GM23248 (cell line): ENCODE results near the gene MRPL37. TPM values are rescaled to one million over a fixed set of nuclear protein-coding genes. Genes with fewer than 3 reads are reported as not detected.

Source experiments
- DNase-seq: peaks from one replicate; pipeline ENCODE4 v3.0.0-alpha.2; 2015
- H2AFZ ChIP-seq: fragments of 200-600 bp; sonication (generic); 2 replicates; pipeline ENCODE4 v1.6.1; 2016; ENCODE audit warnings: antibody characterized with exemption
- H3F3A ChIP-seq: fragments of 200-600 bp; sonication (generic); 2 replicates; pipeline ENCODE4 v1.6.1; 2016; ENCODE audit warnings: mild to moderate bottlenecking, antibody characterized with exemption, mixed run types; ENCODE audit not compliant: insufficient read depth
- H3K27ac ChIP-seq: fragments of 200-600 bp; sonication (generic); 2 replicates; pipeline ENCODE4 v1.5.1; 2016; ENCODE audit warnings: mild to moderate bottlenecking
- H3K27me3 ChIP-seq: fragments of 200-600 bp; sonication (generic); replicated peaks from 2 replicates; pipeline ENCODE4 v1.6.1; 2016; ENCODE audit warnings: mild to moderate bottlenecking; ENCODE audit not compliant: insufficient read depth
- H3K36me3 ChIP-seq: fragments of 200-600 bp; sonication (generic); 2 replicates; pipeline ENCODE4 v1.6.1; 2016; ENCODE audit warnings: low read depth, mild to moderate bottlenecking
- H3K4me1 ChIP-seq: fragments of 200-600 bp; sonication (generic); 2 replicates; pipeline ENCODE4 v1.6.1; 2016; ENCODE audit warnings: mild to moderate bottlenecking; ENCODE audit not compliant: insufficient read depth
- H3K4me2 ChIP-seq: fragments of 200-600 bp; sonication (generic); one replicate; pipeline ENCODE4 v1.6.1; 2016; ENCODE audit warnings: mild to moderate bottlenecking; ENCODE audit not compliant: unreplicated experiment
- H3K4me3 ChIP-seq: fragments of 200-600 bp; sonication (generic); 2 replicates; pipeline ENCODE4 v1.5.1; 2016; ENCODE audit warnings: mild to moderate bottlenecking
- H3K79me2 ChIP-seq: fragments of 200-600 bp; sonication (generic); 2 replicates; pipeline ENCODE4 v1.6.1; 2016; ENCODE audit warnings: mild to moderate bottlenecking; ENCODE audit not compliant: insufficient read depth
- H3K9ac ChIP-seq: fragments of 200-600 bp; sonication (generic); 2 replicates; pipeline ENCODE4 v1.6.1; 2016; ENCODE audit warnings: mild to moderate bottlenecking
- H3K9me2 ChIP-seq: fragments of 200-600 bp; sonication (generic); 2 replicates; pipeline ENCODE4 v1.6.1; 2016; ENCODE audit warnings: mixed run types, mild to moderate bottlenecking, moderate library complexity; ENCODE audit not compliant: insufficient read depth
- H3K9me3 ChIP-seq: fragments of 200-600 bp; sonication (generic); one replicate; pipeline ENCODE4 v1.6.1; 2017; ENCODE audit warnings: low read depth
- H4K20me1 ChIP-seq: fragments of 200-600 bp; sonication (generic); 2 replicates; pipeline ENCODE4 v1.6.0; 2016; ENCODE audit not compliant: insufficient read depth
- EZH2 ChIP-seq: fragments of 200-600 bp; sonication (generic); IDR thresholded peaks from 2 replicates; pipeline ENCODE4 v1.6.1; 2018; ENCODE audit warnings: antibody characterized with exemption, mild to moderate bottlenecking; ENCODE audit not compliant: insufficient read depth, poor library complexity, severe bottlenecking
- EZH2phosphoT487 ChIP-seq: fragments of 200-600 bp; sonication (generic); IDR thresholded peaks from 2 replicates; pipeline ENCODE4 v1.6.1; 2018; ENCODE audit warnings: antibody characterized with exemption, moderate library complexity, mild to moderate bottlenecking, low read depth; ENCODE audit not compliant: insufficient read depth
- WGBS, 2 experiments: methylation state at CpG; one replicate each; pipeline ENCODE4 v1.1.6; 2015 to 2017; ENCODE audit warnings: low lambda C conversion rate in 2 of 2, low coverage in 1 of 2; ENCODE audit errors: missing lambda C conversion rate in 2 of 2; 5-methylcytosine and 5-hydroxymethylcytosine counted together
- in situ Hi-C: fragments of 300-500 bp; cut with MboI; formaldehyde crosslinking; loops from 2 replicates; pipeline ENCODE4 v1.15.0; 2020
- polyA plus RNA-seq: library from polyadenylated mRNA; unstranded; fragments of >200 nt; fragmentation: Nextera tagmentation; extraction: Ambion mirVana; gene quantifications from 2 replicates; pipeline ENCODE4 v1.2.1, GENCODE V29; 2016
- total RNA-seq: library from RNA; depleted of rRNA; stranded (reverse); fragments of >200 nt; shearing (Covaris generic); gene quantifications from 2 replicates; pipeline ENCODE4 v1.2.3, GENCODE V29; 2014

MRPL37 gene
- total and polyA plus RNA-seq, 2 experiments from 2014 or later: 91.3 to 113 TPM

DNA sequence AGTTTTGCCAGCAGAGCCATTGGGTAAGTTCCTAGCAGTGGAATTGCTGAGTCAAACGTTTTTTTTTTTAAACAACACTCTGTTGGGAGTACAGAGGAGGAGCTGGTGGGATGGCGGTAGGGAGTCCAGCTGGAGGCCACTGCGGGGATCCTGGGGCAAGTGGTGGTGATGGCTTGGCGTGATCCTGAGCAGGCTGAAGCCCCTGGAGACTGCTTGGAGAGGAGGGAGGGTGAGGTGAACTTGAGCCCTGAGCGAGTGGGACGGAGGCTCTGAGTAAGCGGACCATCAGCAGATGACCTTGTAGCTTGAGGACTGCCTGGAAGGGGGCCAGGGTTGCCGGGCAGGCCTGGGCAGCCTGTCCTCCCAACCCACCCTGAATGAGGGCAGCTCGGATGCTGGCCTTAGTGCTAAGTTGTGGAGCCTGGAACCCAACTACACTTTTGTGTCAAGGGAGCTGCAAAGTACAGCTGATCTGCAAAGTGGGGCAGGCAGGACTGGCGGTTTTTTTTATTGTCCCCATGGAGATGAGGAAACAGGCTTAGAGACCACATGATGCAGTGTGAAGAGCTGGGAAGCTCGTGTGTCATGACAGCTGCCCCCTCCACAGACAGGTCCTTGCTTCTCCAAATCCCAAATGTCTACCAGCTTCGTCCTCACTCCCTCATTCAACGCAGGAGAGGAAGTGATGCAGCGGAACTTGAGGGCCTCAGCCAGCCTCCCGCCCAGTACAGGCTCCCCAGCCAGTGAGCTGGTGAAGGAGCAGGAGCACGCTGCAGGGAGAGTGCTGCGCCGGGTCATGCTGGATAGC lies 20.2 kb downstream of the MRPL37 start:
- no peaks in the 10 kb centered on the region for H3K9me2 ChIP-seq
- H3K27ac ChIP-seq: peak overlapping the region; percentile 83
- H3K9ac ChIP-seq: peak overlapping the region; percentile 57
- H3K4me3 ChIP-seq: no peak overlapping the region
- TF ChIP-seq EZH2phosphoT487 (no peak), EZH2 (no peak)
- H4K20me1 ChIP-seq: no peaks in the 10 kb centered on the region
- in situ Hi-C loops: no loop called here
- 24 to 26% methylated on average over 18 of the region's 18 CpGs for WGBS, 2 experiments
- peak overlapping the region; percentile 3 for H3K4me2 ChIP-seq
- H2AFZ ChIP-seq: no peak overlapping the region
- peak; percentile 76 for DNase-seq
- peaks cover 19% of the 10 kb centered on the region for H3K4me1 ChIP-seq
- no peaks in the 10 kb centered on the region for H3K9me3 ChIP-seq
- no peaks in the 10 kb centered on the region for H3K79me2 ChIP-seq
- no peaks in the 10 kb centered on the region for H3K27me3 ChIP-seq
- peaks cover 34% of the 10 kb centered on the region for H3F3A ChIP-seq
- H3K36me3 ChIP-seq: peaks cover 10% of the 10 kb centered on the region; the same call in 1 of the 2 replicates

DNA sequence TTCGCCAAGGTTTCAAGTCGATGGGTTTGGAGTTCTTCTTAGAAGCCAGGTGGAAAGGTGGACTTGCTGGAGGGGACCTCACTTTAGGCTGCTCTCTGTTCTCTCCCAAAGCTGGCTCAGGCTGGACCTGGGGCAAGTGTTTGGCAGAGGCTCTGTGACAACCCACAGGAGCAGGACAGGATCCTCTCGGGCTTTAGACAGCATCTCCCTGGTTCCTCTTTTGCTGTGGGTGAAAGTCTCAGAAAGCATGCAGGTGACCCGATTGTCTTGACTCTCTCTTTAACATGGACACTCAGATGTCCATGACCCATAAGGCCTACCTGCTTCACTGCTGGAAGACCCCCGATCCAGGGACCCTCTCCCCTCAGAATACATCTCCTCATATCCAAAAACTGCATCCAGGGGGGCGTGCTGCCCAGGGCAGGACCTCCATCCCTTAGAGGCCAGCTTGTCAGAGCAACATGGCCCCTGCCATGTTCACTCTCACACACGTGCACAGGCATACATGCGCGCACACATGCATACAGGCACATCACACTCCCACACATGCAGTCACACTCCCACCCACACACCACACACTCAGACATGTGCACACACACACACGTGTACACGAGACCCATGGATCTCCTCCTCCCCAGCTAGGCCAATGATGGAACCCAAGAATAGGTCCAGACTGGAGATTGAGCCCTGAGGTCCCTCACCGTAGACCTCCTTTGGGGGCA lies 21.3 kb downstream of the MRPL37 start:
- H3K4me1 ChIP-seq: peaks cover 19% of the 10 kb centered on the region

DNA sequence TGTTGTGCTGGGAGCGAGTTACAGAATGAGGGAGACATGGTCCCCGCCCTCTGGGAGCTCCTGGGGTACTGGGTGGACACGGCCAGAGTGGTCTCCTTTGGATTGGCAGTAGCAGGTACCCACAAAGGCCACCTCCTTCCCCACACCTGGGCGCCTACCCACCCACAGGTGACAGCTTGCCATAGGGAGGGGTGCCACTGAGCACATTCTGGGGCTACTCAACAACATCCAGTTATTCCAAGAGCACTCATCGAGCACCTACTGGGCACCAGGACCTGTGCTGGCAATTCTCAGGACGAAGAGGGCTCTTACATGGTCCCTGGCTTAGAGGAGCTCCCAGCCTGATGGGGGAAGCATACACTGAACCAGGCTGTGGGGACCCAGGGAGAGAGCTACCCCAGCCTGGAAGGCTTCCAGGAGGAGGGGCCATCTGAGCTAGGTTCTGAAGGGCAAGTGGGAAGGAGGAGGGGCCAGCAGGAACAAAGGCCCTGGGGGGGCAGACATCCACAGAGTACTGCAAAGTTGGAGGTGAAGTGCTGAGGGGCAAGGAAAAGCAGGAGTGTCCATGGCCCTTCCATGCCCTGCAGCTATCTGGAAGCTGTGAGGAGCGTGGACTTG lies 22.0 kb downstream of the MRPL37 start:
- no peaks in the 10 kb centered on the region for H3K9me2 ChIP-seq
- no peak overlapping the region for H3K4me2 ChIP-seq
- WGBS, 2 experiments: 96 to 99% methylated on average over 6 to 7 of the region's 7 CpGs

More for the DNA sequence above, 21.3 kb downstream of the MRPL37 start:
- in situ Hi-C loops: no loop called here
- WGBS, 2 experiments: 87 to 91% methylated on average over 11 to 12 of the region's 12 CpGs
- Histone ChIP-seq H3F3A (peaks cover 34% of the 10 kb centered on the region), H3K4me3 (no peak overlapping the region), H3K27me3 (no peaks in the 10 kb centered on the region), H3K9me2 (no peaks in the 10 kb centered on the region), H3K9me3 (no peaks in the 10 kb centered on the region), H3K79me2 (no peaks in the 10 kb centered on the region), H3K9ac (peak overlapping the region; percentile 57; the same call in 1 of the 2 replicates), H3K36me3 (peaks cover 10% of the 10 kb centered on the region; the same call in 1 of the 2 replicates), H2AFZ (no peak overlapping the region), H3K27ac (peak overlapping the region; percentile 83), H3K4me2 (no peak overlapping the region), H4K20me1 (no peaks in the 10 kb centered on the region)
- no peak for TF ChIP-seq EZH2
- TF ChIP-seq EZH2phosphoT487: no peak
- no peak for DNase-seq

DNA sequence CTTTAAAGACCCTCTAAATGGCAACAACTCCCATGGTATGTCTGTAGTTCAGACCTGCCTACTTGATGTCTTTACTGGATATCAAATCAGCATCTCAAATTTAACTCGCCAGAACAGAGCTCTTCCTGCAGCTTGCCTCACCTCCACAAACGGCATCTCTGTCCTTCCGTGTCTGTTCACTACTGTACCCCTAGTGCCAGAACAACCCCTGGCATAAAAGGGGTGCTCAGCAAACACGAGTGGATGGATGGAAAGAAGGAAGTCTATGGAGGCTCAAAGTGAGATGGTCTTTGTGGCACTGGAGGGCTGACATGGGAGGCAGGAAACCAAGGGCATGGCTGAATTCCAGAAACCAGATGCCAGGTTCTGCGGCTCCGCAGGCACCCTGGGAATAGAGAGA lies 22.7 kb downstream of the MRPL37 start:
- H3K79me2 ChIP-seq: no peaks in the 10 kb centered on the region
- H3K9ac ChIP-seq: no peak overlapping the region
- H2AFZ ChIP-seq: no peak overlapping the region
- no peaks in the 10 kb centered on the region for H3K27me3 ChIP-seq
- no peak for DNase-seq
- H3K36me3 ChIP-seq: peaks cover 3% of the 10 kb centered on the region; the same call in 1 of the 2 replicates
- no peaks in the 10 kb centered on the region for H4K20me1 ChIP-seq
- H3K4me1 ChIP-seq: peaks cover 32% of the 10 kb centered on the region
- no peak overlapping the region for H3K4me3 ChIP-seq
- peaks cover 34% of the 10 kb centered on the region for H3F3A ChIP-seq
- in situ Hi-C loops: no loop called here
- H3K9me2 ChIP-seq: no peaks in the 10 kb centered on the region
- no peaks in the 10 kb centered on the region for H3K9me3 ChIP-seq
- TF ChIP-seq EZH2phosphoT487: no peak
- no peak for TF ChIP-seq EZH2
- H3K4me2 ChIP-seq: no peak overlapping the region
- WGBS, 2 experiments: 84 to 89% methylated on average over 6 of the region's 6 CpGs
- no peak overlapping the region for H3K27ac ChIP-seq

More for the DNA sequence above, 22.0 kb downstream of the MRPL37 start:
- no peaks in the 10 kb centered on the region for H4K20me1 ChIP-seq
- H2AFZ ChIP-seq: no peak overlapping the region
- DNase-seq: no peak
- H3F3A ChIP-seq: peaks cover 34% of the 10 kb centered on the region
- in situ Hi-C loops: no loop called here
- no peaks in the 10 kb centered on the region for H3K79me2 ChIP-seq
- H3K9ac ChIP-seq: no peak overlapping the region
- H3K27ac ChIP-seq: no peak overlapping the region
- H3K9me3 ChIP-seq: no peaks in the 10 kb centered on the region
- H3K4me3 ChIP-seq: no peak overlapping the region
- TF ChIP-seq EZH2 (no peak), EZH2phosphoT487 (no peak)
- no peaks in the 10 kb centered on the region for H3K27me3 ChIP-seq
- H3K4me1 ChIP-seq: peaks cover 25% of the 10 kb centered on the region
- peaks cover 10% of the 10 kb centered on the region; the same call in 1 of the 2 replicates for H3K36me3 ChIP-seq
